Loucy (cell line): ENCODE results near the gene CLCN5.

Experiments
- EZH2phosphoT487 ChIP-seq: fragments of 200-600 bp; IDR thresholded peaks from 2 replicates; pipeline ENCODE4 v1.6.1; 2018; ENCODE audit warnings: antibody characterized with exemption, mild to moderate bottlenecking, moderate library complexity, borderline replicate concordance
- TF ChIP-seq, protein P1 (sequence below): fragments of 200-600 bp; sonication (generic); conservative IDR thresholded peaks from 2 replicates; pipeline ENCODE4 v1.5.1; 2014; ENCODE audit warnings: mild to moderate bottlenecking, antibody characterized with exemption, low read length

DNA sequence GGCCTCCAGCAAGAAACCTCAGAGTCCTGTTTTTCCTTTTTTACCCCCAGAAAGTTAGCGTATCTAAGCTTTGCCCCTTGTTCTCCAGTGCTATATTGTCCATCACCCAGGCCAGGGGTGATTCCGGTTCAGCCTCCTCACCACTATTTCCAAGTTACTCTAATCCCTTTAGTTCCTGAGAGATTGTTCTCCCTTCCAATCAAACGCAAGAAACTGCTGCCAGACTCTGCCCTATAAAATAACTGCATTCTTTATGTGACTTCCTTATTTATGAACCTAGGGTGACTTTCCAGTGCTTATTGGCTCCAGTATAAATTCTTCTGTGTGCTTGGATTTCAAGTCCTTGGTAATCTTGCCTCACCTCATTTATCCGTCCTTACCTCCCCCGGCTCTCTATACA is 65.7 kb downstream of the CLCN5 start:
- TF ChIP-seq, protein P1, sequence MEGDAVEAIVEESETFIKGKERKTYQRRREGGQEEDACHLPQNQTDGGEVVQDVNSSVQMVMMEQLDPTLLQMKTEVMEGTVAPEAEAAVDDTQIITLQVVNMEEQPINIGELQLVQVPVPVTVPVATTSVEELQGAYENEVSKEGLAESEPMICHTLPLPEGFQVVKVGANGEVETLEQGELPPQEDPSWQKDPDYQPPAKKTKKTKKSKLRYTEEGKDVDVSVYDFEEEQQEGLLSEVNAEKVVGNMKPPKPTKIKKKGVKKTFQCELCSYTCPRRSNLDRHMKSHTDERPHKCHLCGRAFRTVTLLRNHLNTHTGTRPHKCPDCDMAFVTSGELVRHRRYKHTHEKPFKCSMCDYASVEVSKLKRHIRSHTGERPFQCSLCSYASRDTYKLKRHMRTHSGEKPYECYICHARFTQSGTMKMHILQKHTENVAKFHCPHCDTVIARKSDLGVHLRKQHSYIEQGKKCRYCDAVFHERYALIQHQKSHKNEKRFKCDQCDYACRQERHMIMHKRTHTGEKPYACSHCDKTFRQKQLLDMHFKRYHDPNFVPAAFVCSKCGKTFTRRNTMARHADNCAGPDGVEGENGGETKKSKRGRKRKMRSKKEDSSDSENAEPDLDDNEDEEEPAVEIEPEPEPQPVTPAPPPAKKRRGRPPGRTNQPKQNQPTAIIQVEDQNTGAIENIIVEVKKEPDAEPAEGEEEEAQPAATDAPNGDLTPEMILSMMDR: no peak
- TF ChIP-seq EZH2phosphoT487: no peak
